ENCODE data around the gene AEN.

Gene AEN

DNA sequence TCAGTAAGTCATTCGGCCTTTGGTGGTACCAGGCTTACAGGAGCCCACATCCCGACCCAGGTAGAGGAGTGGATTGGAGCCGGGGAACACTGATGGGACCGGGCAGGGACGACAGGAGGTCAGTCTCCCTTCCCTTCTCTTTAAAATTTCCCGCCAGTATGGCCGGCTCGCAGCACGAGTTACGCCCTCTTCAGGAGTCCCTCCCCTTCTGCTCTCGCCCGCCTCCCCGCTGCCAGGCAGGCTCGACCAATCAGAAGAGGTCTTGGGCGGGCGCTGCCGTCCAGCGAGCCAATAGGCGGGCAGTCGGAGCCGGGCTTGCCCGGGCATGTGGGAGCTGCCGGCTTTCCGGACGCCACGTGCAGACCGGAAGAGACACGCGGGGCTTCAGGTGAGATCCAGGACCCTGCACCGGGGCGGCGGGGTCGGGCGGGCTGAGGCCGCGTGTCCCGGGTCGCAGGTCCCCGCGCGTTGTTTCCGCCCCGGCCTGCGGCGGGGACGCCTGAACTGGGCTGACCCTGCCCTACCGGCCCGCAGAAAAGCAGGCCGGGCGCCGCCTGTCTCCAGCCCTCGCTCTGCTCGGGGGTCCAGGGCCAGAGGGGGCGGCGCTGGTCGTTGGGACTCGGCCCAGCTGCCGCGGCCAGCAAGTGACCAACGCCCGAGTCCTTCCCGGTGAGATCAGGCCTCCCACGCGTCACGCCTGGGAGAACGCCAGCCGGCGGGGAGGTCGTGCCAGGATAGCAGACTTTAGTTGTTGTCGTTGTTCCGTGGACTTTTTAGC lies at the start of gene AEN:
Gene AEN (plus strand): TSS at position 346 of the 778 bp plus-strand sequence. CDS start 4,870 bp downstream, outside the sequence.
- peak; percentile 97 for DNase-seq (ENCODE audit: low spot score)

DNA sequence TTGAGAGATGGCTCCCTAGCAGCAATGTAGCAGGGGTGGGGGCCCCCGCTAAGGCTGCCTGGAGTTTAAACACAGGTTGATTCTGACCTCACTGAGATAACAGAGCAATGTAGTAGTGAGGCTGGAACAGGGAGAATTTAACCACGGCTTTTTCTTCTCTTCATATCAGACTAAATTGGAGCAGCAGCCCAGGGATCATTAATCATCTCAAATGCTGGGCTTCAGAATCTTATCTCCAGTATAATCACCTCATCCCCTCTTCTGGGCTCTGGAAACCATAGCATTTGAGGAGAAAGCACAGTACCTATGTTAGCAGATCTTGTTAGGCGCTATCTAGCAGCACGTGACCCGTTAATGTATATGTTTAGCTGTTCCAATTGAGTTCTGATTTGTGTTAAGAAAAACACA lies 49.3 kb upstream of the AEN start:
- DNase-seq (ENCODE audit: low spot score), result no peak

GRCh38 chr15:88574077-88574476 lies 47.1 kb upstream of the AEN start:
- no peak for DNase-seq (ENCODE audit: low spot score)

GRCh38 chr15:88574655-88575054 lies 46.5 kb upstream of the AEN start:
- no peak for DNase-seq (ENCODE audit: low spot score)

GRCh38 chr15:88579322-88579721 lies 41.8 kb upstream of the AEN start:
- DNase-seq (ENCODE audit: low spot score), result no peak

DNA sequence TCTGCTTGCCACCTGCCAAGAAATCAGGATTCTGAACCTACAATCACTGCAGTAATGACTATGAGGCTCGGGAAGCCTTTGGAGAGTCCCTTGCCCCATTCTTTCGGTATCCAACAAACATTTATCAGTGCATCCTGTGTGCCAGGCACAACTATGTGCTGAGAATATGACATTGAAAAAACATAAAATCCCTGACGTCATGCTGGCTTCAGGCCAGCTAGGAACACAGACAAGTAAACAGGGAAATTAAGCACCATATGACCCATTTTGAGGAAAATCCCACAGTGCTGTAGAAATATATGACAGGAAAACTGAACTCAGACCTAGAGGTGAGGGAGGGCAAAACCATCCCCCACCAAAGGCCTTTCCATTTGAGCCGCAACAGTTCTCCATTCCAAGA lies 40.6 kb upstream of the AEN start:
- DNase-seq (ENCODE audit: low spot score), result no peak

DNA sequence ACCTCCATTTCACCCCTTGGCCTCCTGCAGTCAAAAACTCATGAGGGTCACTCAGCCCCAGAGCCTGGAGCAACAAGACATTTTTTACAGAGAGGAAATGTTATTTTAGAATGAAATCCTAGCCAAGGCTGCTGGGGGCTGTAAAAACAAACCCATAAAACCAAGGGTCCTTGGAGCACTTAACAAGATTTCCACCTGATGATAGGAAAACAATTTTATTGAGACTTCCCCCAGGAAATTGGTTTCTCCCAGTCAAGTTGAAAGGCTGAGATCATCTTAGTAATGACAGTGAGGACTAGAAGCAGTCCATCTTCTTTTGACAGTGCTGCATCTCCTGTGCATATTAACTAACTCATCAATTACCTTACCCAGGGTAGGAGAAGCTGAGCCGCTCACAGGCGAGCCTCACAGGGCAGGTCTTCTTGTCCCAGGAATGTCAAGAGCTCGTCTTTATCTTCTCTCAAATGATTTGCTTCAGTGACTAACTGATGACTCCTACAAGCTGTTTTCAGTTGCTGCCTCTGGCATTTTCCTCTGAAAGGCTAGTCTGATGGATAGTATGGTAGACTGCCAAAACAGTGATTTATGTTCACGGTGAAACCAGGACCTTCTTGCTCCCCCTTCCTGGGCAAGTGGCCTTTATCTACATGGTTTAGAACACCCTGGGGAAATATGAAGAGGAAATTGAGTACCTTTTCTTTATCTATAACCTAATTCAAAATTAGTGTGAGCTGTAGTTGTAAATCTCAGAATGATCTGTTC lies 34.6 kb upstream of the AEN start:
- peak; percentile 48 for DNase-seq (ENCODE audit: low spot score)

DNA sequence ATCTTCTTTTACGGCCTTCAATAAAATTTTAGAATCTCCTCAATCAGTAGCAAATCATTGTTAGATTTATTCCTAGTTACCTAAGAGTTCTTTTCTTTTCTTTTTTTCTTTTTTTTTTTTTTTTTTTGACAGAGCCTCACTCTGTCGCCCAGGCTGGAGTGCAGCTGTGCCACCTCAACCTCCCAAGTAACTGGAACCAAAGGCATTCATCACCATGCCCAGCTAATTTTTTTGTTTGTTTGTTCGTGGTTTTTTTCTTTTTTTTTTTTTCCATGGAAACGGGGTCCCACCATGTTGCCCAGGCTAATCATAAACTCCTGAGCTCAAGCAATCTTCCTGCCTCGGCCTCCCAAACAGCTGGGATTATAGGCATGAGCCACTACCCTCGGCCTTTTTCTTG lies 30.4 kb upstream of the AEN start:
- no peak for DNase-seq (ENCODE audit: low spot score)

DNA sequence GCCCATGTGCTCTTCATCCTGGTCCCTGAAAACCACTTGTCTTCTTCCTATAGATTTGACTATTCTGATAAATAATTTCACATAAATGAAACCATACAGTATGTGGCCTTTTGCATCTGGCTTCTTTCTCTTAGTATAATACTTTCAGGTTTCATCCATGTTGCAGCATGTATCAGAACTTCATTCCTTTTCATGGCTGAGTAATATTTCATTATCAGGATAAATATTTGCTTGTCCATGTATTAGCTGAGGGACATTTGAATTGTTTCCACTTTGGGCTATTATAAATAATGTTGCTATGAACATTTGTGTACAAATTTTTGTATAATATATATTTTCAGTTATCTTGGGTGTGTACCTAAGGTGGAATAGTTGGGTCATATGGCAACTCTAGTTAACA lies 29.8 kb upstream of the AEN start:
- DNase-seq (ENCODE audit: low spot score), result no peak

- DNase-seq (ENCODE audit: low spot score), result no peak
Measured at GRCh38 chr15:88603885-88604284, 17.3 kb upstream of the AEN start.

DNA sequence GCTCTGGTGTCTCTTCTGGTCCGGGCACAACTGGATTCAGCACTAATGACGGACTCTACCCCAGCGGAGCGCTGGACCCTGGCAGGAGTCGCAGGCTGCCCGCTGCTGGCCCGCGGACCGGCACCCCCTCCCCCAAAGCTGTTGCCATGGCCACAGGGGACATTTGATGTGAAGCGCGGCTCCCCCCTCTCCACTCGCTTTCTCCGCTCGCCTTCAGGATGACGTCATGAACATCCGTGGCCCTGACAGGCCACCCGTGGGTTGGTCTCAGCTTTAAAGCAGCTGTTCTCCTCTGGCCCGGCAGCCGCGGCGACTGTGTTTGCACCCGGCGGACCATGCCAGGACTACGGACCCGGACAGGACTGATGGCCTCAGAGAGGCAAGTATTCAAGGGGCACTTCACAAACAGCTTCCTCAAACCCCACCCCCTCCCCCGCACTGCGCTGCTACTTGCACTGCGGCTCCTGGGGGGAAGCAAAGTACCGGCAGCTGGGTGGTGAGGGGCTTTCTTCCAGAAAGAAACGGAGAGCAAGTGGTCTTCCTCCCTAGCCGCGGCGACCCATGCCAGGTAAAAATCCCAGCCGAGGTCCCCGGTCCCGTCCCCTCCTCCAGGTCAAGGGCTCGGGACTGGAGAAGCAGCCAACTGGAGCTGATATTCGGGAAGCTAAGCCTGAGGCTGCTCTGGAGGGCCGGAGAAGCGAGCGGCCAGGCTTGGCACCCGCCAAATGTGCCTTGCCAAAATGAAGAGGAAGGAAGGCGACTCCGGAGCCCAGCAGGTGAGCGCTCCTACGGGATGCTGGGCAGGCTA lies 16.6 kb upstream of the AEN start:
- no peak for DNase-seq (ENCODE audit: low spot score)

DNA sequence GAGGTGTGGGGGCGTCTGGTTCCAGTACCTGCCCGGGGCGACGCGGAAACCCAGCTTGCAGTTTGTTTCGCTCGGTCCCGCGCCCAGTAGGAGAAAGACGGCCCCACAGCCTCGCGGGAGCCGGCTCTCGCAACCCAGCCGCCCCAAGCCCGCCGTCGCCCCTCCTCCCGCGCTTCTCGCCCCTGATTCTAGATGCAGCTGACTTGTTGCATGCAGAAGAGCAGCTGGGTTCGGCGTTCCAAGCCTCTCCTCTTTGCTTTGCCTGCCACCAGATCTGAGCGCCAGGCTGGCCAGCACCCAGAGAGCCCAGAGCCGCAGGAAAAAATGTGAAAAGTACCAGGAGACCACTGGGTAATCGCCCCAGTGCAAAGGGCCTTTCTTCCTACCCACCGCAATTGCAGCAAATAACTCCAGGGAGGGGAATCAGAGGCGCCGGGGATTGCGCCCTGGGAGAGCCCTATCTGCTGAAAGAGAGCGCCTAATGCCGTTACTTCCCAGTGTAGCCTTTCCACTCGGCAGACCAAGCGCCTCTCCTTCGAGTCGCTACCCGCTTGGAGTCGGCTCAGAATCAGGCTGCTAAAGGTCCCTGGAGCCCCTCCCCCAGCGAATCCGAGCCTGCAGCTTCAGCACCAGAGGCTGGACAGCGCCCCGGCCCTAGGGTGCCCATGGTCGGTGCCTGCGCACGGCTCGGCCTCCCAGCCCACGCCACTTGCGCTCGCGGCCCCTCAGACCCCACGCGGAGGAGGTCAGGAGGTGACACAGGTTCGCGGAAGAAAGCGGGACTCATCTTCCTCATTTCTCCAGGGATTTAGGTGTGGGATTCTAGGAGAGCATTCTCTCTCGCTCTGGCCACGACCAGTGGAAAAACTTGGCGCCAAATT lies 15.7 kb upstream of the AEN start:
- peak; percentile 24 for DNase-seq (ENCODE audit: low spot score)

DNA sequence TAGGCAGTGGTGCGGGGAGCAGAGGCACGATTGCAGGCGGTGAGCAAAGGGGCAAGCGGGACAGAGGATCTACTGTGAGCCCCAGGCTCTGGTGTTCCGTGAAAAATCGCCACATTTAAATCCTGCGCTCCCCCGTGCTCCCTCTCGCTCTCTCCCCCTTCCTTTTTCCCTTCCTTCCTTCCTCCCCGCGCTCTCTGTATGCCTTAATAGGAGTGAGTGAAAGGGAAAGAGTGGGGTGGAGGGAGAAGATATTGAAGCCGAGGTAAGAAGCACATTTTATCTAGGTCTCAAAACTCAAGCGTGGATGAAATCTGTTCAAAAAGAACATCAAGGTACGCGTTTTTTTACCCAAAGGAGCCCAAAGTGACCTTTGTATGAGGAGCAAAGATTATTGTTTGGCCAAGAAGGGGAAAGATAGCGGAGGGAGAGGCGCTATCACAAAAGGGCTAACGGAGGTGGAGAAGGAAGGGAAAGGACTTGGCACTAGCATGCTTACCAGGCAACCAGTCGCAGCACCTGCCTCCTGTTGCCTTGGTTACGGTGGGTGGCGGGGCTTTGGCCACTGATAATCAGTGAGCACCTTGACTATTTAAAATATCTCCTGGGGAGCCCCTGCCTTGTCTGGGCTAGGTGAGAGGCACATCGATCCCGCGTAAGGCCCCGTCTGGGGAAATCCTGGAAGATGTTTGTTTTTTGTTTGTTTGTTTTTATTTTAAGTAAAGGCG lies 14.9 kb upstream of the AEN start:
- DNase-seq (ENCODE audit: low spot score), result no peak

DNA sequence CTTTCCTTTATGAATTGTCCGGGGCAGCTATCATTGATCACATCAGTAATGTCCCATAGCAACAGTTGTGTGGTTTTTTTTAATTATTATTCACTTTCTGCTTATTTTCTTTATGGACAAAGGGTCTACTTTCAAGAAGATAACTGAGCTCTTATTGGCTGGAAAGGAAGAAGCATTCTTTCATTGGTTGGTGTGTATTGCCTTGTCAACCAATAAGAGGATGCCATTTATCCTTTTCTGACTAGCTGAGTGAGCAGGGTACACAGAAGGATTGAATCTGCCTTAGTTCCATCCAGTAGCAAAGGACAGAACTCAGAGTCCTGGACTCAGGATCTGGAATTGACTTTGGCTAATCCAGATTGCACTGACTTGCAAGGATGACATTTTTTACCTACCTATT lies 13.2 kb upstream of the AEN start:
- DNase-seq (ENCODE audit: low spot score), result no peak

DNA sequence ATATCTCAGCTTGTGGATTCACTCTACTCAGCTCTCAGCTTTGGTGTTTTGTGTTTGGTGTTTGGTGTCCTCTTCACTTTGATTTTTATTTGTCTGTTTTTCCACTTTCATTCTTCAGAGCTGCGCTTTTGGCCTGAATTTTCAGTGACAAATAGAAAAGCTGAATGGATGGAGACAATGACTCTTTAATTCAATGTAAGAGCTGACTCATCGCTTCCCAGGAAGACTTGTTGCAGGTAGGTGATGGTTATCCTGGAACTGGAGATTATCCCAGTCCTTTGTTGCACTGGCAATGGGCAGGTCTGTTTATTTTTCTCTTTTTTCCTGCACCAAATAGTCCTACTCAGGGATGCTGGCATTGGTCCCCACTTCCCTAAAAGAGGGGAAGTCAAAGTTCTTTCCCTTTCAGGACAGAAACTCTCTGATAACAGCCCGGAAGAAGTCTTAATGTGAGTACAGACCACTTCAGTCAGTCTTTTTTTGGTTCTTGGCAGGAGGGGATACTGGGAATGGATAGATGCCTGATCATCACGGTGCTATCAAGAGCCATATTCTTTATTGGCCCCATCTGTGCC lies 12.4 kb upstream of the AEN start:
- DNase-seq (ENCODE audit: low spot score), result no peak

DNA sequence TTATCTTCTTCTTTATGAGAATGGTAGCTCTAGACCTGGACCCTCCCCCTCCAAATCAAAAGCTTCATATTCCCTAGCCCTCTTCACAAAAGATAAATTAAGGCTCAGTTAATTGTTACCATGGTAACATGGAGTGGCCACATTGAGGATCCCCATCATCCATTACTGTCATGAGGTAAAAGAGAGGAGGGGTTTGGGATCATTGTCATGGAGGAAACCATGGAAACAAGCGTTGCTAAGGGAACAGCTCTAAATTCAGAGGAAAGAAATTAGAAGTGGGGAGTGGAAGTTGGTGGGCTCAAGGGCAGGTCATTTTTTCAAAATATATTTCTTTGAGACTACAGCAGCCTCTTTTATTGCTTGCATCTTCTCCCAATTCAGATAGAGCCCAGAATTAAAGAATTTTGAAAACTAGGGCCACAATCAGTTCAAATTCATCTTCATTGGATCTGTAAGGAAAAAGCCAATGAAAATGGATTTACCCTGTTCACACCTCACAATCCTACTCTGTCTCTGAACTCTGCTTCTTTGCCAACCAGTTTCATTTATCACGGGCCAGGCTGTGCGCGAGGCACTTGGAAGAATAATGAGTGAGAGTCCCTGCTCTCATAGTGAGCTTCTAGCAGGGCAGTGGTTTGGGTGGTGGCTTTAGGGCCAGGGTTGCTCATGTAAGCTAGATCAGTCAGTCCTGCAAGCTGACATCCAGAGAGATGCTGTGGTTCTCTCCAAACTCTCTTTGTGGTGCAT lies 11.6 kb upstream of the AEN start:
- DNase-seq (ENCODE audit: low spot score), result no peak

- peak; percentile 65 for DNase-seq (ENCODE audit: low spot score)
Measured at GRCh38 chr15:88610701-88611231, 10.4 kb upstream of the AEN start.

- no peak for DNase-seq (ENCODE audit: low spot score)
Measured at GRCh38 chr15:88612186-88612796, 8.8 kb upstream of the AEN start.
